Activated CD8-positive, alpha-beta memory T cell treated with anti-CD3 and anti-CD28 coated beads, Interleukin-2, amount 10 ng/mL, durations not matched to agents 7 days and 5 days (primary cell): ENCODE measurements around the gene DIDO1. TPM values are rescaled to one million over a fixed set of nuclear protein-coding genes. Genes with fewer than 3 reads are reported as not detected.

Source experiments
- ATAC-seq: fragments of 150-1000 bp; cut with Tn5 transposase; one replicate; pipeline ENCODE4 v1.10.0; 2021; ENCODE audit warnings: moderate library complexity
- CTCF ChIA-PET: fragments of 350-600 bp; sonication (Branson Sonifier 250); formaldehyde crosslinking; loops from one replicate; lab custom pipeline; 2021; ENCODE audit warnings: antibody characterized with exemption; lab: Charles Lee
- DNase-seq: peaks from one replicate; pipeline ENCODE4 v3.0.0-alpha.2; 2020
- H3K27ac Mint-ChIP-seq: one replicate; pipeline ENCODE4 v1.8.0; 2021; ENCODE audit warnings: mild to moderate bottlenecking, mixed read lengths
- H3K27me3 Mint-ChIP-seq: one replicate; pipeline ENCODE4 v1.8.0; 2021; ENCODE audit warnings: mixed read lengths
- H3K36me3 Mint-ChIP-seq: one replicate; pipeline ENCODE4 v1.8.0; 2021; ENCODE audit warnings: mild to moderate bottlenecking, mixed read lengths
- H3K4me1 Mint-ChIP-seq: one replicate; pipeline ENCODE4 v1.8.0; 2021; ENCODE audit warnings: mixed read lengths
- H3K4me3 Mint-ChIP-seq: one replicate; pipeline ENCODE4 v1.8.0; 2021; ENCODE audit warnings: mild to moderate bottlenecking, moderate library complexity, mixed read lengths
- H3K9me3 Mint-ChIP-seq: one replicate; pipeline ENCODE4 v1.8.0; 2022; ENCODE audit warnings: low read depth, mixed read lengths
- total RNA-seq, 2 experiments: library from RNA; stranded (reverse); gene quantifications; one replicate each; pipeline ENCODE4 v1.2.3, GENCODE V29; 2021

Gene DIDO1
- total RNA-seq, 2 experiments from 2014 or later, result 64.6 to 87.0 TPM

GRCh38 chr20:62951896-62952372 is 25.6 kb upstream of the DIDO1 start:
- CTCF ChIA-PET, result interaction anchor here (1.3 to 2.1 kb wide), 3 partner anchors 11 to 51 kb away, joined by 3 to 8 read pairs (median 3); no protein-coding TSS in a partner anchor
- peak overlapping the region; percentile 75 for H3K4me3 Mint-ChIP-seq
- no peaks in the 10 kb centered on the region for H3K27me3 Mint-ChIP-seq
- DNase-seq, result no peak
- H3K27ac Mint-ChIP-seq, result peak overlapping the region; percentile 84
- H3K4me1 Mint-ChIP-seq, result peaks cover 22% of the 10 kb centered on the region
- peaks cover 34% of the 10 kb centered on the region for H3K36me3 Mint-ChIP-seq
- H3K9me3 Mint-ChIP-seq, result no peaks in the 10 kb centered on the region
- no peak for ATAC-seq

- Mint-ChIP-seq H3K36me3 (peaks cover 38% of the 10 kb centered on the region), H3K27me3 (no peaks in the 10 kb centered on the region), H3K27ac (peak overlapping the region; percentile 22), H3K4me3 (peak overlapping the region; percentile 13), H3K9me3 (no peaks in the 10 kb centered on the region), H3K4me1 (peaks cover 22% of the 10 kb centered on the region)
- no peak for DNase-seq
- ATAC-seq, result no peak
- CTCF ChIA-PET, result interaction anchor here (1.3 kb wide), 1 partner anchor 10 kb away, joined by 3 read pairs; no protein-coding TSS in a partner anchor
Measured at GRCh38 chr20:62951143-62951895, 25.0 kb upstream of the DIDO1 start.

- Mint-ChIP-seq H3K4me1 (peaks cover 22% of the 10 kb centered on the region), H3K27ac (no peak overlapping the region), H3K27me3 (no peaks in the 10 kb centered on the region), H3K9me3 (no peaks in the 10 kb centered on the region), H3K36me3 (peaks cover 44% of the 10 kb centered on the region), H3K4me3 (no peak overlapping the region)
- DNase-seq (no peak), ATAC-seq (no peak)
- CTCF ChIA-PET, result interaction anchor here (0.8 to 1.4 kb wide), 3 partner anchors 10 to 50 kb away, joined by 3 to 4 read pairs (median 3); partner anchors contain the start of gene DIDO1
Measured at GRCh38 chr20:62950741-62951140, 24.4 kb upstream of the DIDO1 start.

GRCh38 chr20:62949962-62950361 is 23.7 kb upstream of the DIDO1 start:
- DNase-seq, result no peak
- no peak overlapping the region for H3K4me3 Mint-ChIP-seq
- H3K4me1 Mint-ChIP-seq, result peaks cover 22% of the 10 kb centered on the region
- H3K27ac Mint-ChIP-seq, result peak overlapping the region; percentile 19
- CTCF ChIA-PET, result interaction anchor here (0.8 to 1.4 kb wide), 4 partner anchors 22 to 50 kb away, joined by 3 to 4 read pairs (median 4); partner anchors contain the start of gene DIDO1
- ATAC-seq, result no peak
- no peaks in the 10 kb centered on the region for H3K27me3 Mint-ChIP-seq
- peaks cover 48% of the 10 kb centered on the region for H3K36me3 Mint-ChIP-seq
- no peaks in the 10 kb centered on the region for H3K9me3 Mint-ChIP-seq

- Mint-ChIP-seq H3K4me1 (peaks cover 16% of the 10 kb centered on the region), H3K4me3 (no peak overlapping the region), H3K27ac (peak overlapping the region; percentile 19), H3K9me3 (no peaks in the 10 kb centered on the region), H3K36me3 (peaks cover 51% of the 10 kb centered on the region), H3K27me3 (no peaks in the 10 kb centered on the region)
- CTCF ChIA-PET, result interaction anchor here (1.1 to 2.1 kb wide), 5 partner anchors 12 to 50 kb away, joined by 3 to 6 read pairs (median 4); partner anchors contain the start of gene GID8
- DNase-seq, result no peak
- no peak for ATAC-seq
Measured at GRCh38 chr20:62949153-62949821, 23.0 kb upstream of the DIDO1 start.

- Mint-ChIP-seq H3K9me3 (no peaks in the 10 kb centered on the region), H3K27me3 (no peaks in the 10 kb centered on the region), H3K36me3 (peaks cover 60% of the 10 kb centered on the region), H3K27ac (no peak overlapping the region), H3K4me1 (peaks cover 9% of the 10 kb centered on the region), H3K4me3 (no peak overlapping the region)
- CTCF ChIA-PET, result interaction anchor here (0.6 to 2.1 kb wide), 3 partner anchors 10 to 86 kb away, joined by 3 to 6 read pairs (median 3); partner anchors contain the start of gene GID8
- ATAC-seq, result no peak
- no peak for DNase-seq
Measured at GRCh38 chr20:62947532-62948300, 21.4 kb upstream of the DIDO1 start.

GRCh38 chr20:62946918-62947317 is 20.6 kb upstream of the DIDO1 start:
- Mint-ChIP-seq H3K4me3 (no peak overlapping the region), H3K27me3 (no peaks in the 10 kb centered on the region), H3K27ac (no peak overlapping the region), H3K4me1 (peaks cover 6% of the 10 kb centered on the region), H3K36me3 (peaks cover 61% of the 10 kb centered on the region), H3K9me3 (no peaks in the 10 kb centered on the region)
- CTCF ChIA-PET, result no interaction called here
- no peak for DNase-seq
- ATAC-seq, result no peak

- Mint-ChIP-seq H3K9me3 (no peaks in the 10 kb centered on the region), H3K27ac (no peak overlapping the region), H3K36me3 (peaks cover 70% of the 10 kb centered on the region), H3K4me1 (peaks cover 12% of the 10 kb centered on the region), H3K27me3 (no peaks in the 10 kb centered on the region), H3K4me3 (no peak overlapping the region)
- no peak for DNase-seq
- no peak for ATAC-seq
- CTCF ChIA-PET, result no interaction called here
Measured at GRCh38 chr20:62945771-62946339, 19.6 kb upstream of the DIDO1 start.

GRCh38 chr20:62944746-62945145 is 18.4 kb upstream of the DIDO1 start:
- Mint-ChIP-seq H3K27ac (no peak overlapping the region), H3K36me3 (peaks cover 63% of the 10 kb centered on the region), H3K27me3 (no peaks in the 10 kb centered on the region), H3K9me3 (no peaks in the 10 kb centered on the region), H3K4me3 (no peak overlapping the region), H3K4me1 (peaks cover 18% of the 10 kb centered on the region)
- no peak for ATAC-seq
- CTCF ChIA-PET, result interaction anchor here (0.8 to 1.3 kb wide), 2 partner anchors 10 to 33 kb away, joined by 3 read pairs; no protein-coding TSS in a partner anchor
- DNase-seq, result no peak

- no peaks in the 10 kb centered on the region for H3K9me3 Mint-ChIP-seq
- H3K4me3 Mint-ChIP-seq, result no peak overlapping the region
- ATAC-seq (no peak), DNase-seq (no peak)
- H3K27me3 Mint-ChIP-seq, result no peaks in the 10 kb centered on the region
- peaks cover 24% of the 10 kb centered on the region for H3K4me1 Mint-ChIP-seq
- CTCF ChIA-PET, result interaction anchor here (0.8 to 1.3 kb wide), 2 partner anchors 11 to 32 kb away, joined by 3 read pairs; no protein-coding TSS in a partner anchor
- peaks cover 61% of the 10 kb centered on the region for H3K36me3 Mint-ChIP-seq
- no peak overlapping the region for H3K27ac Mint-ChIP-seq
Measured at GRCh38 chr20:62944184-62944583, 17.9 kb upstream of the DIDO1 start.

GRCh38 chr20:62943396-62943795 is 17.1 kb upstream of the DIDO1 start:
- H3K36me3 Mint-ChIP-seq, result peaks cover 54% of the 10 kb centered on the region
- no peak for ATAC-seq
- no peak for DNase-seq
- H3K4me1 Mint-ChIP-seq, result peaks cover 30% of the 10 kb centered on the region
- CTCF ChIA-PET, result interaction anchor here (1.4 kb wide), 1 partner anchor 36 kb away, joined by 4 read pairs; no protein-coding TSS in a partner anchor
- H3K9me3 Mint-ChIP-seq, result no peaks in the 10 kb centered on the region
- no peak overlapping the region for H3K27ac Mint-ChIP-seq
- H3K27me3 Mint-ChIP-seq, result no peaks in the 10 kb centered on the region
- H3K4me3 Mint-ChIP-seq, result no peak overlapping the region

GRCh38 chr20:62942456-62942855 is 16.2 kb upstream of the DIDO1 start:
- DNase-seq (no peak), ATAC-seq (no peak)
- Mint-ChIP-seq H3K9me3 (no peaks in the 10 kb centered on the region), H3K27ac (no peak overlapping the region), H3K4me1 (peaks cover 31% of the 10 kb centered on the region), H3K36me3 (peaks cover 48% of the 10 kb centered on the region), H3K27me3 (no peaks in the 10 kb centered on the region), H3K4me3 (no peak overlapping the region)
- CTCF ChIA-PET, result interaction anchor here (1.4 kb wide), 1 partner anchor 35 kb away, joined by 4 read pairs; no protein-coding TSS in a partner anchor
